BJ (cell line): Measurements from ENCODE around the gene ENG. TPM values are rescaled to one million over a fixed set of nuclear protein-coding genes. Genes with fewer than 3 reads are reported as not detected.

Experiments used
- CTCF ChIA-PET: fragments of 350-600 bp; formaldehyde crosslinking; extraction: SDS; loops from one replicate; lab custom pipeline; 2021; ENCODE audit warnings: antibody characterized with exemption, inconsistent platforms; lab: Yijun Ruan, JAX
- POLR2A ChIA-PET: fragments of 300-600 bp; sonication (Branson Sonifier 250); formaldehyde crosslinking; extraction: SDS; loops from one replicate; lab custom pipeline; 2021; ENCODE audit warnings: antibody characterized with exemption; lab: Charles Lee
- DNase-seq: peaks from one replicate; pipeline ENCODE4 v3.0.0-alpha.2; 2011; ENCODE audit warnings: low read depth
- H3K27me3 ChIP-seq: 2 replicates; pipeline ENCODE4 v1.6.0; 2011; ENCODE audit warnings: low read length; ENCODE audit not compliant: control insufficient read depth, insufficient read depth
- H3K36me3 ChIP-seq: 2 replicates; pipeline ENCODE4 v1.5.1; 2011; ENCODE audit warnings: low read length; ENCODE audit not compliant: control insufficient read depth, insufficient read depth
- H3K4me3 ChIP-seq: 2 replicates; pipeline ENCODE4 v1.5.1; 2011; ENCODE audit warnings: low read depth, mild to moderate bottlenecking, control low read depth, low read length
- polyA plus RNA-seq: library from polyadenylated mRNA; depleted of rRNA; stranded (reverse); fragments of >200 nt; gene quantifications from 2 replicates; pipeline ENCODE4 v1.2.3, GENCODE V29; 2011
- TF ChIP-seq, protein P1 (sequence below): IDR thresholded peaks from 2 replicates; pipeline ENCODE4 v1.5.1; 2011; ENCODE audit warnings: low read depth, mild to moderate bottlenecking, control low read depth, inconsistent platforms, low read length, moderate library complexity; ENCODE audit not compliant: insufficient read depth

ENG gene
- polyA plus RNA-seq, 1 experiment, result 44.6 TPM

DNA sequence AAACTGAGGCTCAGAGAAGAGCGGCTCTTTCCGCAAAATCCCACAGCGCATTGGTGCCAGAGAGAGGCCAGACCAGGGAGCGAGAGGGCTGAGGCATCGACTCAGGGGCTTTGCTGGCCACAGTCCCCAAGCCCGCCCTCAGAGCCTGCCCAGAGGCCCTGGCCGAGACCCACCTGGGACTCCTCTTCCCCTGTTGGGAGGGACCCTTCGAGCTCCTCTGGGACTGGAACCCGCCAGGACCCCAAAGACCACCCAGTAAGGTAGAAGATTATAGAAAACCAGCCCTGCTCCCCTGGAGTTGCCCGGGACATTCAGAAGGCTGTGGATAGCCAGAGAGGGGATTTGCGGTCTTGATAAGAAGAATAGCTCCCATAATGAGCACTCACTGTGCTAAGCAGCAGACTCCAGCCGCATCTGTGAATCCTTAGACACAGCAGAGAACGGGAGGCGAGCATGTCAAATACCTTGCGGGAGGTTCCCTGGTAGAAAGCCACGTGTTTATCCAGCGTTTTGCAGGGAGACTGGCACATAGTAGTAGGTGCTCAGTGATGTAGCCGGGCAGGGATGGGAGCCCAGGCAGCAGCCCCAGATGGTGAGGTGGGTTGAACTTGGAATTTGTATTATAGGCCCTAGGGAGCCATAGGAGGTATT lies 23.7 kb upstream of the ENG start:
- H3K36me3 ChIP-seq, result peaks cover 2% of the 10 kb centered on the region; the same call in 1 of the 2 replicates
- TF ChIP-seq, protein P1, sequence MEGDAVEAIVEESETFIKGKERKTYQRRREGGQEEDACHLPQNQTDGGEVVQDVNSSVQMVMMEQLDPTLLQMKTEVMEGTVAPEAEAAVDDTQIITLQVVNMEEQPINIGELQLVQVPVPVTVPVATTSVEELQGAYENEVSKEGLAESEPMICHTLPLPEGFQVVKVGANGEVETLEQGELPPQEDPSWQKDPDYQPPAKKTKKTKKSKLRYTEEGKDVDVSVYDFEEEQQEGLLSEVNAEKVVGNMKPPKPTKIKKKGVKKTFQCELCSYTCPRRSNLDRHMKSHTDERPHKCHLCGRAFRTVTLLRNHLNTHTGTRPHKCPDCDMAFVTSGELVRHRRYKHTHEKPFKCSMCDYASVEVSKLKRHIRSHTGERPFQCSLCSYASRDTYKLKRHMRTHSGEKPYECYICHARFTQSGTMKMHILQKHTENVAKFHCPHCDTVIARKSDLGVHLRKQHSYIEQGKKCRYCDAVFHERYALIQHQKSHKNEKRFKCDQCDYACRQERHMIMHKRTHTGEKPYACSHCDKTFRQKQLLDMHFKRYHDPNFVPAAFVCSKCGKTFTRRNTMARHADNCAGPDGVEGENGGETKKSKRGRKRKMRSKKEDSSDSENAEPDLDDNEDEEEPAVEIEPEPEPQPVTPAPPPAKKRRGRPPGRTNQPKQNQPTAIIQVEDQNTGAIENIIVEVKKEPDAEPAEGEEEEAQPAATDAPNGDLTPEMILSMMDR, result no peak
- POLR2A ChIA-PET, result no interaction called here
- no peaks in the 10 kb centered on the region for H3K27me3 ChIP-seq
- H3K4me3 ChIP-seq, result peak overlapping the region; percentile 44
- DNase-seq, result no peak
- CTCF ChIA-PET, result interaction anchor here (0.8 to 1.6 kb wide), 3 partner anchors 9 to 143 kb away, joined by 3 to 5 read pairs (median 4); partner anchors contain the start of gene TOR2A

DNA sequence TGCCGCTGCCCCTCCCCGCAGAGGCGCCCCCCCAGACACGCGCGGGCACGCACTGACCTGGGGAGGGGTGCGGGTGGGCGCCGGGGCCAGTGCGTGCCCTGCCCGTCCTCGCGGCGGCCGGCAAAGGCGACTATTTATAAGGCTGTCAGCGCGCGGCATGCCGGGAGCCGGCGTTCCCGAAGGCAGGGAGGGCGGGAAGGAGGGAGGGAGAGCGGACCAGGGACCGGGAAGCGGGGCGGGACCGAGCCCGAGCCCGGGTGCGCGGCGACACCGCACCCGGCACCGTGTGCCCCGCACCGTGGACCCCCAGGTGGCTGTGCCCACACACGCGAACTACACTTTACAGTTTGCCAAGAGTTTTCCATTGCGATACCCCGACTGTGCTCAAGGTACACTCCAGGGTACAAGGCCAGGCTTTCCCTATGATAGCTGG lies 23.1 kb upstream of the ENG start, which contains the start of gene AK1:
Gene AK1 (minus strand): TSS at position 110 of the 433 bp plus-strand sequence. CDS start 3,058 bp downstream, outside the sequence.
- Histone ChIP-seq H3K27me3 (no peaks in the 10 kb centered on the region), H3K4me3 (peak within 1 kb of the TSS; percentile 44), H3K36me3 (no peaks in the 10 kb centered on the region; the same call in 1 of the 2 replicates)
- DNase-seq, result no peak
- TF ChIP-seq, protein P1, result no peak
- ChIA-PET POLR2A (no interaction called here), CTCF (interaction anchor here (1.5 to 1.6 kb wide), 2 partner anchors 8 to 143 kb away, joined by 4 to 5 read pairs; partner anchors contain the start of gene TOR2A)

DNA sequence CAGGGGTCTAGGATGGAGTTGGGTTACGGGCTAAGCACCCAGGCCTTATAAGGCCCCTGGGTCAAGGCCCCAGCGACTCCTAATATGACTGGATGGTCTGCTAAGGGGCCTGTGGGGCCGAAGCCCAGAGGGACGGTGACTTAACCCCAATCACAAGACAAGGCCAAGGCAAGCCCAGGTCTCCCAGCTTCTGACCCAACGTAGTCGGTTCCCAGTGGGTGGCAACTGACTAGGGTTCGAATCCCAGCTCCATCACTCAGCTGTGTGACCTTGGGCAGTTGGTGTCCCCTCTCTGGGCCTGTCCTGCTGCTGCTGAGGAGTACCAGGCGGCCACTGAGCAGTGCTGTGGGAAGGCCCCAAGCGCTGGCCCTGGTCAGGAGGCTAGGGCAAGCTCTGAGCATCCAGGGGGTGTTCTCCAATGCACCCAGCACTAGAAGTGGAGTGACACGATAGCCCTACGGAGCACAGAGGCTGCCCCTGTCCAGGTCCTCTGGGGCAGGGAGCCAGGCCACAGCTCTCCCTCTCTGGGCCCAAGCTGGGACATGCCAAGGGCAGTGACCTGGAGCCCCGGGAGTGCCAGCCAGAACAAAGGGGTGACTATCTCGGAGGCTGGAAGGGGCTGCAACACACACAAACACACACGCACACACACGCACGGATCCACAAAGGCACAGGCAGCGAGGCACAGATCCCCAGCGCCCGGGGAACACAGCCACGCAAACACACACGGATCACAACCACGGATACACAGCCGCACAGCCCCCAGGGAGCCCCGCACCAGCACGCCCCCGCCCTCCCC lies 22.5 kb upstream of the ENG start:
- TF ChIP-seq, protein P1, result no peak
- H3K27me3 ChIP-seq, result no peaks in the 10 kb centered on the region
- peaks cover under 1% of the 10 kb centered on the region; the same call in 1 of the 2 replicates for H3K36me3 ChIP-seq
- H3K4me3 ChIP-seq, result peak overlapping the region; percentile 44
- ChIA-PET POLR2A (no interaction called here), CTCF (interaction anchor here (1.3 to 1.6 kb wide), 2 partner anchors 7 to 32 kb away, joined by 3 to 5 read pairs; no protein-coding TSS in a partner anchor)
- no peak for DNase-seq

DNA sequence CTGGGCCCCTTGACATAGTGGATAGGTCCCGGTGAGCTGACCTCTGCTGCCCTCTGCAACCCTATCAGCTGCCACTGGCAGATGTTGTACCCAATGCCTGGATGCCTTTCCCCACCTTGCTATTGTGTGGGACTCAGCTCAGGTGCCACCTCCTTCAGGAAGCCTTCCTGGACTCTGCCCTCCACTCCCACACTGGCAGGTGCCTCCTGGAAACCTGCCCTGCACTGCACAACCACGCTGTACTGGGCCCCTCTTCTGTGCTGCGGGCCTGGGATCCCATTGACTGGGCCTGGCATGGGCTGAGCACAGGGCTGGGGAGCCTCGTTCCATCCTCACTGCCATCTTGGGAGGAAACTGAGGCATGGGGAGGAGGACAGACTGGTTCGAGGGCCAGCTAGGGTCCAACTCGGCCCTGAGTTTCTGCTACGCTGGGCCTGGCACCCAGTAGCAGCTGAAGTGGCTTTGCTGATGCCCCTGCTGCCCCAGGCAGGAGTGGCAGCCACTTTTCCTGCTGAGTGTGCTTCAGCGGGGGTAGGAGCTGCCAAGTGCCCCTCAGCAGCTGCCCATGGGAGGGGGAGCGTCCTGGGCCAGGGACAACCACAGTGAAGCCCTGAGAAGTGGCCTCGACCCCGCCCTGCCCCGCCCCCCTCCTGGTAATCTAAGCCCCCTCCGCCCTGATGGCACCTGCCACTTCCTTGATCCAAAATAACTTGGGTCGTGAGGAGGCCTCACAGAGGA lies 21.7 kb upstream of the ENG start:
- CTCF ChIA-PET, result interaction anchor here (0.7 to 1.3 kb wide), 2 partner anchors 17 to 31 kb away, joined by 3 read pairs; no protein-coding TSS in a partner anchor
- peaks cover 1% of the 10 kb centered on the region; the same call in 1 of the 2 replicates for H3K36me3 ChIP-seq
- no peak for DNase-seq
- TF ChIP-seq, protein P1, result no peak
- H3K4me3 ChIP-seq, result no peak overlapping the region
- POLR2A ChIA-PET, result no interaction called here
- no peaks in the 10 kb centered on the region for H3K27me3 ChIP-seq
